A204.1 (cell line): ENCODE data around the gene XNDC1N.
A peak's percentile ranks its signal among the peaks of the same experiment; 100 is the strongest.
"Not testable (repeated sequence)": the region's sequence is repeated elsewhere in the genome, so short reads cannot be mapped to it uniquely, and the experiment has no call there.

Experiments used
- FAIRE-seq: peaks from 2 replicates; lab custom pipeline; 2012; peaks lifted over from hg19 to GRCh38; lab: Jason Lieb, UNC

XNDC1N gene

DNA sequence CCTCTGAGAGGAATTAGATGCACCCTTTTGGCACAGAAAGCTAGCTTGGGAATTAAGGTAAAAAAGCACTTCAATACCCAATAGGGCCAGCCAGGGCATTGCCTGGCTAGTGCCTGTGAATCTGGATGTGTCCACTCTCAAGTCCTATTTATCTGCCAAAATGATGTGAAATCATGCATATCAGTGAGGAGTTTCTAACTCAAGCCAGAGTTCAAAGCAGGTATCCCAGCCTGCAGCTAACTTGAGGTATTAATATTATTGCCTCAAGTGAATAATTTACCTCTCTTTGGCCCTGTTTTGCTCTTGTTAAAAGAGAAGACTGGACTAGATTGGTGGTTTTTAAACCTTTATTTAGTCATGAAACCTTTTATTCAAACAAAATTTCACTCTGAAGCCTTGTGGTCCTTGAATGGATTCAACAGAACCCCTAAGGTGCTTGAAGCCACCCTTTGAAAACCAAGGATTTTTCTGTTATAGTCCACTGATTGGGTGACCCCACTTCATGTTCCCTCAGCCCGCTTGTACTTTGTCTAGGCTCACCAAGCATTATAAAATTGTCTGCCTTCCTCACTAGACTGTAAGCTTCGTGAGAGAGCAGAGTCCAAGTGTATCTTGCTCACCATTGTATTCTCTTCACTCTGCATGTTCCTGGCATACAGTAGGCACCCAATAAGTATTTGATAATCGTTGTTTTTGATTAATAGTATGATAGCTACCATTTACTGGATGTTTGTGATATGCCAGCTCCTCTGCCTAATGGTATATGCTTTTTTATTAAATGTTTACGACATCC, 4.9 kb upstream of the XNDC1N start:
- no peak for FAIRE-seq

DNA sequence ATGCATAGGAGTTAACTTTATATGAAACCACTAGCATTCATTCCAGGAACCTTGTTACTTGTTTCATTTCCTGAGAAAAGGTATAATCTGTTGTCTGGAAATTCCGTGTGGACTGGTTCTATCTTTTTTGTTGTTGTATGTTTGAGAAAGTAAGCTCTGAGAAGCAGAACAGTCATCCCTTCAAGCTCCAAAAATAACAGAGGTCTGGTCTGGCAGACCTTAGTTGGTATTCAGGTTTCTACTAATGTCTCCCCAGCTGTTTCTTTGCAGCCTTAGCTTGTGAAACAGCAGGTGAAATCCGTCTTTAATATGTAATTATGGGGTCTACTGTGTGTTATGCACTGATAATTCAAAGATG, 2.8 kb upstream of the XNDC1N start:
- FAIRE-seq, result no peak

DNA sequence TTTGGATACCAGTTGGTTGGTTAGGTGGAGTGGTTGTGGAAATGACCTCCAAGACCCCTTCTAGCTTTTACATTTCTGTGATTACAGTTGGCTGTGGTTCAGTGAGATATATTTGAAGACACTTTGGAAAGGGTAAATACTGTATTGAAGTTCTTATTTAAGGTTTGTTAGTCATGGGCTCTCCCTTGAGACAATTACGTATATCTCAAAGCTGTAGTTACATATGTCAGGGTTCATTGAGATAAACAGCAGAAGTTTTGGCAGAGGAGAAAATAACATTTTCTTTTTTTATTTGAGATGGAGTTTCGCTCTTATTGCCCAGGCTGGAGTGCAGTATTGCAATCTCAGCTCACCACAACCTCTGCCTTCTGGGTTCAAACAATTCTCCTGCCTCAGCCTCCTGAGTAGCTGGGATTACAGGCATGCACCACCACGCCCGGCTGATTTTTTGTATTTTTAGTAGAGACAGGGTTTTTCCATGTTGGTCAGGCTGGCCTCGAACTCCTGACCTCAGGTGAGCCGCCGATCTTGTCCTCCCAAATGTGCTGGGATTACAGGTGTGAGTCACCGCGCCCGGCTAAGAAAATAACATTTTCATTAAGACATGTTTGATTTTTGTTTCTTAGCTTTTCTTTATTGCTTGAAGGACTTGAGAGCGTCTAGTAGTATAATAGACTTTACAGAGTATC, 2.3 kb upstream of the XNDC1N start:
- no peak for FAIRE-seq

- FAIRE-seq, result no peak
Measured at GRCh38 chr11:71929491-71929890, 1.1 kb upstream of the XNDC1N start.

- FAIRE-seq, result peak; percentile 21
Measured at GRCh38 chr11:71928737-71929443, 496 bp upstream of the XNDC1N start, which contains the start of gene RNF121. TSS of gene RNF121 (plus strand) at chr11:71929046. CDS start at chr11:71929062, 16 bp downstream.

- FAIRE-seq, result no peak
Measured at GRCh38 chr11:71917646-71918140, 10.7 kb downstream of the XNDC1N start.

DNA sequence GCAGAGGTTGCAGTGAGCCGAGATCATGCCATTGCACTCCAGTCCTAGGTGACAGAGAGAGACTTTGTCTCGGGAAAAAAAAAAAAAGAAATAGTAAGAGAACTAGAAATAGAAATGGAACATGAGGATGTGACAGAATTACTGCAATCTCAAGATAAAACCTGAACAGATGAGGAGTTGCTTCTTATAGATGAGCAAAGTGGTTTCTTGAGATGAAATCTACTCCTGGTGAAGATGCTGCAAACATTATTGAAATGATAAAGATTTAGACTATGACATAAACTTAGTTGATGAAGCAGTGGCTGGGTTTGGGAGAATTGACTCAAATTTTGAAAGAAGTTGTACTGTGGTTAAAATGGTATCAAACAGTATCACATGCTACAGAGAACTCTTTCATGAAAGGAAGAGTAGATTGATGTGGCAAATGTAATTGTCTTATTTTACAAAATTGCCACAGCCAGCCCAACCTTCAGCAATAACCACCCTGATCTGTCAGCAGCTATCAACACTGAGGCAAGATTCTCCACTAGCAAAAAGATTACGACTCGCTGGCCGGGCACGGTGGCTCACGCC, 13.7 kb downstream of the XNDC1N start:
- FAIRE-seq, result no peak

DNA sequence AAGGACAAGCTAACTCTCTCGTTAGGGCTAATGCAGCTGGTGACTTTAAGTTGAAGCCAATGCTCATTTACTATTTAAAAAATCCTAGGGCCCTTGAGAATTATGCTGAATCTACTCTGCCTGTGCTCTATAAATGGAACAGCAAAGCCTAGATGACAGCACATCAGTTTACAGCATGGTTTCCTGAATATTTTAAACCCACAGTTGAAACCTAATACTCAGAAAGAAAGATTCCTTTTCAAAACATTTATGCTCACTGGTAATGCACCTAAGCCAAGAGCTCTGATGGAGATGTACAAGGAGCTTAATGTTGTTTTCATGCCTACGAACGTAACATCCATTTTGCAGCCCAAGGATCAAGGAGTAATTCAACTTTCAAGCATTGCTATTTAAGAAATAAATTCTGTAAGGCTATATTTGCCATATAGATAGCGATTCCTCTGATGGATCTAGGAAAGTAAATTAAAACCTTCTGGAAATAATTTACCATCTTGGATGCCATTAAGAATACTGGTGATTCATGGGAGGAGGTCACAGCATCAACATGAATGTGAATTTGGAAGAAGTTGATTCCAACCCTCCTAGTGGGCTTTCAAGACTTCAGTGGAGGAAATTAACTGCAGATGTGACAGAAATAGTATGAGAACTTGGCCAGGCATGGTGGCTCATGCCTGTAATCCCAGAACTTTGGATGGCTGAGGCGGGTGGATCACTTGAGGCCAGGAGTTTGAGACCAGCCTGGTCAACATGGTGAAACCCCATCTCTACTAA, 14.5 kb downstream of the XNDC1N start:
- FAIRE-seq, result no peak

DNA sequence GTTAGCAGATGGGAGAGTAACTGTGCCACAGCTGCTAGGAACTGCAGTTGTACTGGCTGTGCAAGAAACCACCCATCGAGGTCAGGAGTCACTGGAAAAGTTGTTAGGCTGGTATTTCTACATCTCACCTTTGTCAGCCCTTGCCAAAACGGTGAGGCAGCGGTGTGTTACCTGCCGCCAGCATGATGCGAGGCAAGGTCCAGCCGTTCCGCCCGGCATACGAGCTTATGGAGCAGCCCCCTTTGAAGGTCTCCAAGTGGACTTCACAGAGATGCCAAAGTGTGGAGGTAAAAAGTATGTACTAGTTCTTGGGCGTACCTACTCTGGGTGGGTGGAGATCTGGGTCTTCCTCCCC, 16.4 kb downstream of the XNDC1N start:
- not testable (repeated sequence) for FAIRE-seq

DNA sequence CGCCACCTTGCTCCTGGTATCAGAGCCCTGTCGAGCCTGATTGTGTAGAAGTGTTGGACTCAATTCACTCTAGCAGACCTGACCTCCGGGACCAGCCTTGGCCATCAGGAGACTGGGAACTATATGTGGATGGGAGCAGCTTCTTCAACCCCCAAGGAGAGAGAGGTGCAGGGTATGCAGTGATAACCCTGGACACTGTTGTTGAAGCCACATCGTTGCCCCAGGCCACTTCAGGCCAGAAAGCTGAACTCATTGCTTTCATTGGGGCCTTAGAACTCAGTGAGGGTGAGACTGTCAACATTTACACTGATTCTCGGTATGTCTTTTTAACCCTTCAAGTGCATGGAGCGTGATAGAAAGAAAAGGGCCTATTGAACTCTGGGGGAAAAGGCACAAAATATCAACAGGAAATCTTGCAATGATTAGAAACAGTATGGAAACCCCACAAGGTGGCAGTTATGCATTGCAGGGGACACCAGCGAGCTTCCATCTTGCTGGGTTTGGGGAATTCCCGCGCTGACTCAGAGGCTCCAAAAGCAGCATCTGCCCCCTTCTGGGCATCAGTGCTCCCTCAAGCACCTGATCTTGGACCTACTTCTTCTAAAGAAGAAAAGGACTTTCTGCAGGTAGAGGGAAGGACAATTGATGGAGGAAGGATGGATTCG, 16.9 kb downstream of the XNDC1N start:
- not testable (repeated sequence) for FAIRE-seq

DNA sequence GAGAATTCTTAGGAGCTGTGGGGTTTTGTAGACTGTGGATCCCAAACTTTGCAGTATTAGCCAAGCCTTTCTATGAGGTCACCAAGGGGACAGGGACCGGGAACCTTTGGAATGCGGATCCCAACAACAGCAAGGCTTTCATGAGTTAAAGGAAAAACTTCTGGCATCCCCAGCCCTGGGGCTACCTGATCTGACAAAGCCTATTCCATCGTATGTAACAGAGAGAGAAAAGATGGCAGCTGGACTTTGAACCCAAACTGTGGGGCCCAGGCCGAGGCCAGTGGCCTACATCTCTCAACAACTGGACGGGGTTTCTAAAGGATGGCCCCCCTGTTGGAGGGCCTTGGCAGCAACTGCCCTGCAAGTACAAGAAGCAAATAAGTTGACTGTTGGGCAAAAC, 17.6 kb downstream of the XNDC1N start:
- FAIRE-seq, result not testable (repeated sequence)

DNA sequence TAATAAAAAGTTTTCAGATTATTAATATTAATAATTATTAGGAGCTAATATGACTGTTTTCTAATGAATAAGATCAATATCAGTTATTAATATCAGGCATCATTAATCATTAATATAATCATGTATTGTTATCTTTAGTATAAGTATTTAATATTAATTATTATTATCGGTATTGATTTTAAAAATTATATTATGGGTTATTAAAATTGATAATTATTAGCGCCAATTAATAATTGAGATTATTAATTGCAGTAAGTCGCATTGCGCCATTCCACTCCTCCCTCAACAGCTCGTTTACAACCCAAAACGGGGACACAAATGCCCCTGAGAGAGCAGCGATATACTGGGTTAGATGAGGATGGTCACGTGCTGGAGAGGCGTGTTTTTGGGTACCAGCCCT, 20.2 kb downstream of the XNDC1N start:
- FAIRE-seq, result no peak

GRCh38 chr11:71901137-71901536, 27.3 kb downstream of the XNDC1N start:
- not testable (repeated sequence) for FAIRE-seq

DNA sequence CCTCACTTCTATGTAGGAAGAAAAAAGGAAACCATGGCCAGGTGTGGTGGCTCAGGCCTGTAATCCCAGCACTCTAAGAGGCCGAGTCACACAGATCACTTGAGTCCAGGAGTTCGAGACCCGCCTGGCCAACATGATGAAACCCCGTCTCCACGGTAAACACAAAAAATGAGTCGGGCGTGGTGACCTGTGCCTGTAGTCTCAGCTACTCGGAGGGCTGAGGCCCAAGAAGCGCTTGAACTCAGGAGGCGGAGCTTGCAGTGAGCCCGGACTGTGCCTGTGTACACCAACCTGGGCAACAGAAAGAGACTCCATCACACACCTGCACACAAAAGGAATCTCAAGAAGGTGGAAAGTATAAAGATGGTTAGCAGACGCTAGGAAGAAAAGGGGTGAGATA, 32.4 kb downstream of the XNDC1N start:
- no peak for FAIRE-seq

GRCh38 chr11:71889181-71889872, 39.1 kb downstream of the XNDC1N start:
- FAIRE-seq, result not testable (repeated sequence)

GRCh38 chr11:71888335-71889010, 39.9 kb downstream of the XNDC1N start:
- not testable (repeated sequence) for FAIRE-seq

GRCh38 chr11:71885806-71886205, 42.6 kb downstream of the XNDC1N start:
- FAIRE-seq, result not testable (repeated sequence)
